Body of pancreas (tissue), 4 donors: ENCODE data around the gene NMT2.

Experiments used
- CTCF ChIP-seq, 7 experiments: fragments of 450-650 bp in 4 of 7; fragments of 200-600 bp in 3 of 7; sonication (generic) in 3 of 7; IDR thresholded peaks; one replicate each; pipeline ENCODE4 v1.5.1; 2016 to 2019; ENCODE audit warnings: antibody characterized with exemption in 7 of 7
- POLR2A ChIP-seq, 3 donors: fragments of 450-650 bp; IDR thresholded peaks; one replicate each; pipeline ENCODE4 v1.6.1; 2016; ENCODE audit warnings: antibody characterized with exemption in 3 of 3, mild to moderate bottlenecking in 2 of 3

- TF ChIP-seq CTCF (IDR thresholded peaks at IDR 0.05) (no peak), POLR2A (IDR thresholded peaks at IDR 0.05) (no peak)
Measured at GRCh38 chr10:15172306-15172840, 3.9 kb upstream of the NMT2 start.
